ENCODE results near the gene SUGP2.

SUGP2 gene

DNA sequence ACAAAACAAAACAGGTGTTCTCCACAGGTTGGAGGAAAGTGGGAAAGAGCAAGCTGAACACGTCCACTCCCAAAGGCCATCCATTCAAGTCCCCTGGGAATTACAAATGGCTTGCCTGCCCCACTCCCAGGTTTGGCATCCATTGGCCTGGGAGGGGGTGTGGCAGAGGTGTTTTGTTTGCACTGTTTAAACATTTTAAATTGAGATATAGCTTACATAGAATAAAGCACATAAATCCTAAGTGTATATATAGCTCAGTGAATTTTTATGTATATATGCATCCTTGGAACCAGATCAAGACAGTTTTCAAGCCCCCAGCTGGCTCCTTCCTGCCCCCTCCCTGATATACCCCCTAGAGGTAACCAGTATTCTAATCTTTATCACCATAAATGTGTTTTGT, 43.2 kb upstream of the SUGP2 start:
- no peak overlapping the region for H3K4me3 ChIP-seq (replicated peaks; ENCODE audit: low read depth, low read length)
- no peaks in the 10 kb centered on the region for H3K27me3 ChIP-seq (replicated peaks; ENCODE audit: control insufficient read depth, insufficient read depth, low read length)
- TF ChIP-seq, protein P1, sequence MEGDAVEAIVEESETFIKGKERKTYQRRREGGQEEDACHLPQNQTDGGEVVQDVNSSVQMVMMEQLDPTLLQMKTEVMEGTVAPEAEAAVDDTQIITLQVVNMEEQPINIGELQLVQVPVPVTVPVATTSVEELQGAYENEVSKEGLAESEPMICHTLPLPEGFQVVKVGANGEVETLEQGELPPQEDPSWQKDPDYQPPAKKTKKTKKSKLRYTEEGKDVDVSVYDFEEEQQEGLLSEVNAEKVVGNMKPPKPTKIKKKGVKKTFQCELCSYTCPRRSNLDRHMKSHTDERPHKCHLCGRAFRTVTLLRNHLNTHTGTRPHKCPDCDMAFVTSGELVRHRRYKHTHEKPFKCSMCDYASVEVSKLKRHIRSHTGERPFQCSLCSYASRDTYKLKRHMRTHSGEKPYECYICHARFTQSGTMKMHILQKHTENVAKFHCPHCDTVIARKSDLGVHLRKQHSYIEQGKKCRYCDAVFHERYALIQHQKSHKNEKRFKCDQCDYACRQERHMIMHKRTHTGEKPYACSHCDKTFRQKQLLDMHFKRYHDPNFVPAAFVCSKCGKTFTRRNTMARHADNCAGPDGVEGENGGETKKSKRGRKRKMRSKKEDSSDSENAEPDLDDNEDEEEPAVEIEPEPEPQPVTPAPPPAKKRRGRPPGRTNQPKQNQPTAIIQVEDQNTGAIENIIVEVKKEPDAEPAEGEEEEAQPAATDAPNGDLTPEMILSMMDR (IDR thresholded peaks at IDR 0.05; ENCODE audit: insufficient read depth, low read length, poor library complexity, severe bottlenecking), result no peak
- H3K36me3 ChIP-seq (ENCODE audit: control insufficient read depth, insufficient read depth, low read length), result no peaks in the 10 kb centered on the region; the same call in 1 of the 2 replicates
- DNase-seq (ENCODE audit: extremely low read depth, insufficient read length), result no peak

DNA sequence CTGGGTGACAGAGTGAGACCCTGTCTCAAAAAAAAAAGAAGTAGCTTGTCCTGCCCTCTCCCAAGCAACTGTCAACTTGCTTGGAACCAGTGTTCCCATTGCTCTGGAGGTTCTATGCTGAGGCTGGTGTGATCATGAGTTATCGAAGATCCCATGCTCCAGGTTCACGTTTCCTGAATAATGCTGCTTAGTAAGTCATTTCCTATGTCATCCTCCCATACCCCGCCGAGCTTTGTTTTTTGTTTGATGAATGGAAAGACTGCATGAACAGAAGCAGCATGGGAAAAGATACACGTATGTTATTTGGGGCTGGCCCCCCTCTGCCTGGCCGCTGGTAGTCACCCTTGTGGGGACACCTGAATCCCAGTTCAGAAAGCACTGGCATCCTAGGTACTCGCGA, 41.8 kb upstream of the SUGP2 start:
- no peaks in the 10 kb centered on the region for H3K27me3 ChIP-seq (replicated peaks; ENCODE audit: control insufficient read depth, insufficient read depth, low read length)
- H3K4me3 ChIP-seq (replicated peaks; ENCODE audit: low read depth, low read length), result no peak overlapping the region
- no peak for DNase-seq (ENCODE audit: extremely low read depth, insufficient read length)
- H3K36me3 ChIP-seq (ENCODE audit: control insufficient read depth, insufficient read depth, low read length), result no peaks in the 10 kb centered on the region; the same call in 1 of the 2 replicates
- TF ChIP-seq, protein P1 (IDR thresholded peaks at IDR 0.05; ENCODE audit: insufficient read depth, low read length, poor library complexity, severe bottlenecking), result no peak

DNA sequence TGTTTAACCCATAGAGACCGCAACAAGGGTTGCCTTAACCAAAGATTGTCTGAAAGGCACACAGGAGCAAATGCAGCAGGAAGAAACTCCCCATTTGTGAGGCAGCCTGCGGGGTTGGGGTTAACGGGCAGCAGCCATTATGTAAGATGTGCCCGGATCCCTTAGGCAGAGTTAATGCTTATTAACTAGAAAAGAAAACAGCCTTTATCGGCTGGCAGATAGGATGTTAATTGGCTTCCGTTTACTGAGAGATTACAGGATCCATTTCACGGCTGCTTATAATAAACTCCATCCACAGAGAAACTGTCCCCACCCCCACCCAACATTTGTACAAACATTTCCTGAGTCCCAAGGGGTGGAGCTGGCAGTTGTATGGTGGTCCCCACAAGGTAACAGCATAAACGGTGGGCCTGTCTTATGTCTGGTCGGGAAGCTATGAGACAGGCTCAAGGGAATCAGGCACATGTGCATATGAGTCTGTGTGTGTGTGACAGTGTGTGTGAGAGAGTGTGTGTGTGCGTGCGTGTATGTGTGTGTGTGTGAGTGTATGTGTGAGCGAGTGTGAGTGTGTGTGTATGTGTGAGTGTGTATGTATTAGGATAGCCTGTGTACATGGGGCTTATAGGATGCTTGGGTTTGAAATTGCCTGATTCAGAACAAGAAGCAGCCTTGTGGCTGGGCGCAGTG, 41.0 kb upstream of the SUGP2 start:
- TF ChIP-seq, protein P1 (IDR thresholded peaks at IDR 0.05; ENCODE audit: insufficient read depth, low read length, poor library complexity, severe bottlenecking), result no peak
- Histone ChIP-seq H3K27me3 (replicated peaks; ENCODE audit: control insufficient read depth, insufficient read depth, low read length) (no peaks in the 10 kb centered on the region), H3K36me3 (ENCODE audit: control insufficient read depth, insufficient read depth, low read length) (no peaks in the 10 kb centered on the region; the same call in 1 of the 2 replicates), H3K4me3 (replicated peaks; ENCODE audit: low read depth, low read length) (no peak overlapping the region)
- no peak for DNase-seq (ENCODE audit: extremely low read depth, insufficient read length)

DNA sequence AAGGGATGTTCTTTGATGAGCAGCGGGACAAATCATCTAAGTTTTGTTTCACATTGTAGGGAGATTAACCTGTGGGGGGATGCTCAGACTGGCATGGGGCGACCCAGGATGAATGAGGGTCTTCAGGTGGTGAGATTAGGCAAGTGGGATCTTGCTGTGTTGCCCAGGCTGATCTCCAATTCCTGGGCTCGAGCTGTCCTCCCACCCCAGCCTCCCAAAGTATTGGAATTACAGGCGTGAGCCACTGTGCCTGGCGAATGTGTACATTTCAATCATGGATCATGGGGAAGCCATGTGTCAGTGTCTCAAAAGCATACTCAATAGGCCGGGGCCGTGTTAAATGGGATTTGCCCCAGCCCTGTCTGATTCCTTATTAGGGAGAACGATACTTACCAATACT, 38.6 kb upstream of the SUGP2 start:
- Histone ChIP-seq H3K36me3 (ENCODE audit: control insufficient read depth, insufficient read depth, low read length) (no peaks in the 10 kb centered on the region; the same call in 1 of the 2 replicates), H3K4me3 (replicated peaks; ENCODE audit: low read depth, low read length) (no peak overlapping the region), H3K27me3 (replicated peaks; ENCODE audit: control insufficient read depth, insufficient read depth, low read length) (no peaks in the 10 kb centered on the region)
- TF ChIP-seq, protein P1 (IDR thresholded peaks at IDR 0.05; ENCODE audit: insufficient read depth, low read length, poor library complexity, severe bottlenecking), result no peak
- DNase-seq (ENCODE audit: extremely low read depth, insufficient read length), result no peak

DNA sequence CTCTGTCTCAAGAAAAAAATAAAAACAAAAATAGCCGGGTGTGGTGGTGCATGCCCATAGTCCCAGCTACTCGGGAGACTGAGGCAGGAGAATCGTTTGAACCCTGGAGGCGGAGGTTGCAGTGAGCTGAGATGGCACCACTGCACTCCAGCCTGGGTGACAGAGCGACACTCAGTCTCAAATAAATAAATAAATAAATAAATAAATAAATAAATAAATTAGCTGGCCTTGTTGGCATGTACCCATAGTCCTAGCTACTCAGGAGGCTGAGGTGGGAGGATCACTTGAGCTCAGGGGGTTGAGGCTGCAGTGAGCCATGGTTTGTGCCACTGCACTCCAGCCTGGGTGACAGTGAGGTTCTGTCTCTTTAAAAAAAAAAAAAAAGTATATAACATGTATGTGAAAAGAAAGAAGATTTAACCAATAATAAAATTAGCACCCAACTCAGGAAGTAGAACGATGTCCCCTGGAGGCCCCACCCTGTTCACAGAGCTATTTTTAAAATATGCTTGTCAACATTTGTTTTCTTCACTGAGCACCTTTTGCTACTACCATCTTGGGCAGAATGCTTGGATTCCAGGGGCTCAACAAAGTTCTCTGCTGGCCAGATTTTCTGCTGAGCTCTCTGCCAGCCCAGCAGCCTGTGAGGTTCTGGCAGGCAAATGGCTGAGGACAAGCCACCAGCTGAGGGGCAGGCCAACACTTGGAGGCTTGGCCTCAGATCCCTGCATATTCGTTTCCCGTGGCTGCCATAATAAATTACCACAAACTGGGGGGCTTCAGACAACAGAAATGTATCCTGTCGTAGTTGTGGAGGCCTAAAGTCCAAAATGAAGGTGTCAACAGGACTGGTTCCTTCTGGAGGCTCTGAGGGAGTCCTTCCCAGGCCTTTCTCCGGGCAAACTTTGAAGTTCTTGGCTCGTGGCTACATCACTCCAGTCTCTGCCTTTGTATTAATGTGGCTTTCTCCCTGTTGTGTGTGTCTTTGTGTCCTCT, 35.6 kb upstream of the SUGP2 start:
- Histone ChIP-seq H3K27me3 (replicated peaks; ENCODE audit: control insufficient read depth, insufficient read depth, low read length) (no peaks in the 10 kb centered on the region), H3K4me3 (replicated peaks; ENCODE audit: low read depth, low read length) (no peak overlapping the region; the same call in 1 of the 2 replicates), H3K36me3 (ENCODE audit: control insufficient read depth, insufficient read depth, low read length) (no peaks in the 10 kb centered on the region)
- DNase-seq (ENCODE audit: extremely low read depth, insufficient read length), result peak; percentile 59
- TF ChIP-seq, protein P1 (IDR thresholded peaks at IDR 0.05; ENCODE audit: insufficient read depth, low read length, poor library complexity, severe bottlenecking), result no peak

All from GM06990 (cell line).